ENCODE measurements around the gene TAF12.
"Not testable (repeated sequence)": the region's sequence is repeated elsewhere in the genome, so short reads cannot be mapped to it uniquely, and the experiment has no call there.

Gene TAF12

GRCh38 chr1:28640766-28641165 lies 2.1 kb downstream of the TAF12 start:
- Histone ChIP-seq H3K4me3 (ENCODE audit: low read length) (no peak overlapping the region), H3K27ac (ENCODE audit: low read length) (no peak overlapping the region), H3K27me3 (ENCODE audit: control insufficient read depth, insufficient read depth, low read length) (no peaks in the 10 kb centered on the region), H3K9ac (ENCODE audit: low read length) (no peak overlapping the region), H3K4me1 (ENCODE audit: control insufficient read depth, low read depth, low read length) (peaks cover 9% of the 10 kb centered on the region), H3K36me3 (ENCODE audit: control insufficient read depth, low read depth, low read length) (no peaks in the 10 kb centered on the region), H3K9me3 (ENCODE audit: control insufficient read depth, low read depth, low read length) (no peaks in the 10 kb centered on the region)

- Histone ChIP-seq H3K9me3 (ENCODE audit: control insufficient read depth, low read depth, low read length) (no peaks in the 10 kb centered on the region), H3K4me1 (ENCODE audit: control insufficient read depth, low read depth, low read length) (no peaks in the 10 kb centered on the region), H3K4me3 (ENCODE audit: low read length) (no peak overlapping the region), H3K27ac (ENCODE audit: low read length) (no peak overlapping the region), H3K36me3 (ENCODE audit: control insufficient read depth, low read depth, low read length) (no peaks in the 10 kb centered on the region), H3K9ac (ENCODE audit: low read length) (no peak overlapping the region), H3K27me3 (ENCODE audit: control insufficient read depth, insufficient read depth, low read length) (no peaks in the 10 kb centered on the region)
Observed at GRCh38 chr1:28632560-28632959, 10.3 kb downstream of the TAF12 start.

GRCh38 chr1:28631713-28632112 lies 11.2 kb downstream of the TAF12 start:
- H3K4me3 ChIP-seq (ENCODE audit: low read length): no peak overlapping the region
- H3K9ac ChIP-seq (ENCODE audit: low read length): no peak overlapping the region
- no peaks in the 10 kb centered on the region for H3K36me3 ChIP-seq (ENCODE audit: control insufficient read depth, low read depth, low read length)
- H3K27me3 ChIP-seq (ENCODE audit: control insufficient read depth, insufficient read depth, low read length): no peaks in the 10 kb centered on the region
- H3K4me1 ChIP-seq (ENCODE audit: control insufficient read depth, low read depth, low read length): no peaks in the 10 kb centered on the region
- no peak overlapping the region for H3K27ac ChIP-seq (ENCODE audit: low read length)
- H3K9me3 ChIP-seq (ENCODE audit: control insufficient read depth, low read depth, low read length): no peaks in the 10 kb centered on the region

- Histone ChIP-seq H3K9me3 (ENCODE audit: control insufficient read depth, low read depth, low read length) (no peaks in the 10 kb centered on the region), H3K4me3 (ENCODE audit: low read length) (no peak overlapping the region), H3K36me3 (ENCODE audit: control insufficient read depth, low read depth, low read length) (peaks cover 31% of the 10 kb centered on the region), H3K4me1 (ENCODE audit: control insufficient read depth, low read depth, low read length) (no peaks in the 10 kb centered on the region), H3K27ac (ENCODE audit: low read length) (no peak overlapping the region), H3K27me3 (ENCODE audit: control insufficient read depth, insufficient read depth, low read length) (no peaks in the 10 kb centered on the region), H3K9ac (ENCODE audit: low read length) (no peak overlapping the region)
Observed at GRCh38 chr1:28613175-28613574, 29.7 kb downstream of the TAF12 start.

GRCh38 chr1:28606771-28607170 lies 36.1 kb downstream of the TAF12 start:
- Histone ChIP-seq H3K27me3 (ENCODE audit: control insufficient read depth, insufficient read depth, low read length) (no peaks in the 10 kb centered on the region), H3K4me3 (ENCODE audit: low read length) (no peak overlapping the region), H3K9me3 (ENCODE audit: control insufficient read depth, low read depth, low read length) (no peaks in the 10 kb centered on the region), H3K36me3 (ENCODE audit: control insufficient read depth, low read depth, low read length) (peaks cover 19% of the 10 kb centered on the region), H3K4me1 (ENCODE audit: control insufficient read depth, low read depth, low read length) (no peaks in the 10 kb centered on the region), H3K9ac (ENCODE audit: low read length) (no peak overlapping the region), H3K27ac (ENCODE audit: low read length) (no peak overlapping the region)

- no peaks in the 10 kb centered on the region for H3K4me1 ChIP-seq (ENCODE audit: control insufficient read depth, low read depth, low read length)
- no peak overlapping the region for H3K4me3 ChIP-seq (ENCODE audit: low read length)
- H3K27ac ChIP-seq (ENCODE audit: low read length): no peak overlapping the region
- no peak overlapping the region for H3K9ac ChIP-seq (ENCODE audit: low read length)
- H3K27me3 ChIP-seq (ENCODE audit: control insufficient read depth, insufficient read depth, low read length): no peaks in the 10 kb centered on the region
- H3K9me3 ChIP-seq (ENCODE audit: control insufficient read depth, low read depth, low read length): no peaks in the 10 kb centered on the region
- H3K36me3 ChIP-seq (ENCODE audit: control insufficient read depth, low read depth, low read length): peaks cover 14% of the 10 kb centered on the region
Observed at GRCh38 chr1:28604962-28605361, 37.9 kb downstream of the TAF12 start.

- no peaks in the 10 kb centered on the region for H3K4me1 ChIP-seq (ENCODE audit: control insufficient read depth, low read depth, low read length)
- no peak overlapping the region for H3K4me3 ChIP-seq (ENCODE audit: low read length)
- H3K9me3 ChIP-seq (ENCODE audit: control insufficient read depth, low read depth, low read length): no peaks in the 10 kb centered on the region
- no peak overlapping the region for H3K9ac ChIP-seq (ENCODE audit: low read length)
- H3K27me3 ChIP-seq (ENCODE audit: control insufficient read depth, insufficient read depth, low read length): no peaks in the 10 kb centered on the region
- H3K36me3 ChIP-seq (ENCODE audit: control insufficient read depth, low read depth, low read length): peaks cover 14% of the 10 kb centered on the region
- H3K27ac ChIP-seq (ENCODE audit: low read length): no peak overlapping the region
Observed at GRCh38 chr1:28604411-28604810, 38.5 kb downstream of the TAF12 start.

GRCh38 chr1:28602536-28603439 lies 40.1 kb downstream of the TAF12 start:
- Histone ChIP-seq H3K9ac (ENCODE audit: low read length) (no peak overlapping the region), H3K9me3 (ENCODE audit: control insufficient read depth, low read depth, low read length) (no peaks in the 10 kb centered on the region), H3K4me1 (ENCODE audit: control insufficient read depth, low read depth, low read length) (no peaks in the 10 kb centered on the region), H3K27ac (ENCODE audit: low read length) (no peak overlapping the region), H3K27me3 (ENCODE audit: control insufficient read depth, insufficient read depth, low read length) (no peaks in the 10 kb centered on the region), H3K36me3 (ENCODE audit: control insufficient read depth, low read depth, low read length) (peaks cover 14% of the 10 kb centered on the region), H3K4me3 (ENCODE audit: low read length) (no peak overlapping the region)

GRCh38 chr1:28601696-28602095 lies 41.2 kb downstream of the TAF12 start:
- Histone ChIP-seq H3K9me3 (ENCODE audit: control insufficient read depth, low read depth, low read length) (no peaks in the 10 kb centered on the region), H3K27ac (ENCODE audit: low read length) (no peak overlapping the region), H3K27me3 (ENCODE audit: control insufficient read depth, insufficient read depth, low read length) (no peaks in the 10 kb centered on the region), H3K4me1 (ENCODE audit: control insufficient read depth, low read depth, low read length) (no peaks in the 10 kb centered on the region), H3K9ac (ENCODE audit: low read length) (no peak overlapping the region), H3K36me3 (ENCODE audit: control insufficient read depth, low read depth, low read length) (peaks cover 14% of the 10 kb centered on the region), H3K4me3 (ENCODE audit: low read length) (no peak overlapping the region)

GRCh38 chr1:28596276-28596675 lies 46.6 kb downstream of the TAF12 start:
- not testable (repeated sequence) for H3K9me3 ChIP-seq (ENCODE audit: control insufficient read depth, low read depth, low read length); H3K4me3 ChIP-seq (ENCODE audit: low read length); H3K36me3 ChIP-seq (ENCODE audit: control insufficient read depth, low read depth, low read length); H3K9ac ChIP-seq (ENCODE audit: low read length); H3K27ac ChIP-seq (ENCODE audit: low read length)
- Histone ChIP-seq H3K4me1 (ENCODE audit: control insufficient read depth, low read depth, low read length) (peaks cover 18% of the 10 kb centered on the region), H3K27me3 (ENCODE audit: control insufficient read depth, insufficient read depth, low read length) (peaks cover 10% of the 10 kb centered on the region)

GRCh38 chr1:28595412-28596191 lies 47.3 kb downstream of the TAF12 start:
- Histone ChIP-seq H3K9ac (ENCODE audit: low read length) (no peak overlapping the region), H3K27me3 (ENCODE audit: control insufficient read depth, insufficient read depth, low read length) (peaks cover 11% of the 10 kb centered on the region), H3K9me3 (ENCODE audit: control insufficient read depth, low read depth, low read length) (no peaks in the 10 kb centered on the region), H3K36me3 (ENCODE audit: control insufficient read depth, low read depth, low read length) (no peaks in the 10 kb centered on the region), H3K4me1 (ENCODE audit: control insufficient read depth, low read depth, low read length) (peaks cover 18% of the 10 kb centered on the region), H3K27ac (ENCODE audit: low read length) (no peak overlapping the region), H3K4me3 (ENCODE audit: low read length) (no peak overlapping the region)
